Pancreas (tissue), 10 donors: Measurements from ENCODE around the gene PC. TPM values are rescaled to one million over a fixed set of nuclear protein-coding genes. Genes with fewer than 3 reads are reported as not detected.

Experiments used
- ATAC-seq, 4 donors: fragments of 200-7000 bp; cut with Tn5 transposase; one replicate each; pipeline versions ENCODE4 v1.8.0 to v1.9.1; 2020; ENCODE audit warnings: mild to moderate bottlenecking in 4 of 4, moderate library complexity in 4 of 4
- DNase-seq, 6 donors: peaks; one replicate each; pipeline ENCODE4 v3.0.0-alpha.2; 2020
- FAIRE-seq: peaks from 2 replicates; lab custom pipeline; 2012; peaks lifted over from hg19 to GRCh38; lab: Jason Lieb, UNC
- H3K27ac ChIP-seq, 4 donors: fragments of 200-600 bp; sonication (generic); 1 replicate in 3 of 4; 2 replicates in 1 of 4; pipeline versions ENCODE4 v1.5.0 to v1.8.0; 2020
- H3K27me3 ChIP-seq, 4 donors: fragments of 200-600 bp; one replicate each; pipeline ENCODE4 v1.8.0; 2021
- H3K36me3 ChIP-seq, 3 donors: fragments of 200-600 bp; sonication (generic) in 1 of 3; one replicate each; pipeline versions ENCODE4 v1.5.0 to v1.8.0; 2020 to 2021
- H3K4me1 ChIP-seq, 3 donors: fragments of 200-600 bp; one replicate each; pipeline ENCODE4 v1.8.0; 2021
- H3K4me3 ChIP-seq, 4 donors: fragments of 200-600 bp; sonication (generic) in 2 of 4; one replicate each; pipeline versions ENCODE4 v1.5.0 to v1.8.0; 2020 to 2021
- H3K9me3 ChIP-seq, 4 donors: fragments of 200-600 bp; one replicate each; pipeline ENCODE4 v1.8.0; 2021
- WGBS, 2 donors: extraction: QIAGEN DNeasy Blood & Tissue Kit; methylation state at CpG; one replicate each; pipeline ENCODE4 v1.1.7; 2013; 5-methylcytosine and 5-hydroxymethylcytosine counted together
- intact Hi-C, 3 donors: fragments of 100-400 bp; cut with DNase I; formaldehyde crosslinking; loops; one replicate each; pipeline versions ENCODE4 v1.11.1 to v1.14.2; 2022
- polyA plus RNA-seq, 2 donors: library from polyadenylated mRNA; stranded (reverse); fragments of 200-250 nt; gene quantifications; one replicate each; pipeline ENCODE4 v1.2.3, GENCODE V29; 2013
- total RNA-seq, 6 donors: library from RNA; stranded (reverse); fragmentation: NEBNext Ultra II Directional in 4 of 6; extraction: Animal tissue kit (Norgen Biotek cat#: 25700) in 4 of 6; gene quantifications; one replicate each; pipeline versions ENCODE4 v1.2.1 to v1.2.4, GENCODE V29; 2021 to 2023
- TF ChIP-seq, protein P1 (sequence below), 4 donors: fragments of 200-600 bp; sonication (generic) in 3 of 4; IDR thresholded peaks; one replicate each; pipeline versions ENCODE4 v1.5.0 to v1.8.0; 2021; ENCODE audit warnings: antibody characterized with exemption in 4 of 4
- donor health status: healthy with polysubstance abuse.
- donor health status: DM: no; HTN: no; CAD: no; lungs with moderate emphysema.
- donor health status: DM: no; HTN: no; CAD: no.
- donor health status: control.
- donor health status: control.
- donor health status: Bipolar disorder and iron deficiency.
- donor health status: DM: yes; HTN: yes; CAD: no.
- donor health status: DM: no; HTN: no; CAD: no.
- donor health status: DM: no; HTN: no; CAD: no.
- donor health status: DM: yes; HTN: yes; CAD: no.

Gene PC
- total and polyA plus RNA-seq, 8 donors, result 4.1 to 16.0 (median 10.4) TPM

DNA sequence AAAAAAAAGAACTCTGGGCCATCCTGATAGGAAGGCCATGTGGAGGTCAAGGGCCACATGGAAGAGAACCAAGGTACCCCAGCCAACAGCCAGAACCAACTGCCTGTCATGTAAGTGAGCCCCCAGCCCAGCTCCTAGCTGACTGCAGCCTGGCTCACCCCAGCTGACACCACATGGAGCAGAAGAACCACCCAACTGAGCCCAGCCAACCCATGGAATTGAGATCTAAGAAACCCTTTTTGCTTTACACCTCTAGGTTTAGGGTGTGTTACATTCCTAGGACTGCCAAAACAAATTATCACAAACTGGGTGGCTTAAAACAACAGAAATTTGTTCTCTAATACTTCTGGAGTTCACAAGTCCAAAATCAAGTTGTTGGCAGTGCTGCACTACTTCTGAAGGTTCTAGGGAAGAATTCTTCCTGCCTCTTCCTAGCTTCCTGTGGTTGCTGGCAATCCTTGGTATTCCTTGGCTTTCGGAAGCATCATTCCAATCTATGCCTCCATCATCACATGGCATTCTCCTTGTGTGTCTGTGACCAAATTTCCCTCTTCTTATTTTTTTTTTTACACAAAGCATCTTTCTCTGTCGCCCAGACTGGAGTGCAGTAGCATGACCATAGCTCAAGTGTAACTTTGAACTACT is 21.3 kb upstream of the PC start:
- intact Hi-C loops, result no loop called here
- no peak for DNase-seq
- TF ChIP-seq, protein P1, sequence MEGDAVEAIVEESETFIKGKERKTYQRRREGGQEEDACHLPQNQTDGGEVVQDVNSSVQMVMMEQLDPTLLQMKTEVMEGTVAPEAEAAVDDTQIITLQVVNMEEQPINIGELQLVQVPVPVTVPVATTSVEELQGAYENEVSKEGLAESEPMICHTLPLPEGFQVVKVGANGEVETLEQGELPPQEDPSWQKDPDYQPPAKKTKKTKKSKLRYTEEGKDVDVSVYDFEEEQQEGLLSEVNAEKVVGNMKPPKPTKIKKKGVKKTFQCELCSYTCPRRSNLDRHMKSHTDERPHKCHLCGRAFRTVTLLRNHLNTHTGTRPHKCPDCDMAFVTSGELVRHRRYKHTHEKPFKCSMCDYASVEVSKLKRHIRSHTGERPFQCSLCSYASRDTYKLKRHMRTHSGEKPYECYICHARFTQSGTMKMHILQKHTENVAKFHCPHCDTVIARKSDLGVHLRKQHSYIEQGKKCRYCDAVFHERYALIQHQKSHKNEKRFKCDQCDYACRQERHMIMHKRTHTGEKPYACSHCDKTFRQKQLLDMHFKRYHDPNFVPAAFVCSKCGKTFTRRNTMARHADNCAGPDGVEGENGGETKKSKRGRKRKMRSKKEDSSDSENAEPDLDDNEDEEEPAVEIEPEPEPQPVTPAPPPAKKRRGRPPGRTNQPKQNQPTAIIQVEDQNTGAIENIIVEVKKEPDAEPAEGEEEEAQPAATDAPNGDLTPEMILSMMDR (IDR thresholded peaks at IDR 0.05), result no peak
- FAIRE-seq, result no peak
- 95 to 98% methylated on average over 2 of the region's 2 CpGs for WGBS, 2 donors
- H3K9me3 ChIP-seq, result no peaks in the 10 kb centered on the region
- H3K27ac ChIP-seq, result no peak overlapping the region
- H3K4me1 ChIP-seq, result no peaks in the 10 kb centered on the region
- no peaks in the 10 kb centered on the region for H3K36me3 ChIP-seq
- ATAC-seq, result no peak
- no peak overlapping the region for H3K4me3 ChIP-seq
- H3K27me3 ChIP-seq, result no peaks in the 10 kb centered on the region

DNA sequence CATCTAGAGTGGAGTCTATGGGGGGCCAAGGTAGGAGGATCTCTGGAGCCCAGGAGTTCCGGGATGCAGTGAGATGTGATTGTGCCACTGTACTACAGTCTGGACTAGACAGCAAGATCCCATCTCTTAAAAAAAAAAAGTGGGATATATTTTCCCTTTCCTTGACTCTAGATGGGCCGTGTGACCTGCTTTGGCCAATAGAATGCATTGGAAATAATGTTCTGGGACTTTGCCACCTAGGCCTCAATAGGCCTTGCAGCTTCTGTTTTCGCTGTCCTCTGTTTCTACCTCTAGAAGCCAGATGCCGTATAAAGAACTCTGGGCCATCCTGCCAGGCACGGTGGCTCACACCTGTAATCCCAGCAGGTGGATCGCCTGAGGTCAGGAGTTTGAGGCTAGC is 20.5 kb upstream of the PC start:
- H3K27me3 ChIP-seq, result no peaks in the 10 kb centered on the region
- H3K36me3 ChIP-seq, result no peaks in the 10 kb centered on the region
- H3K9me3 ChIP-seq, result no peaks in the 10 kb centered on the region
- no peak for DNase-seq
- no peak for FAIRE-seq
- intact Hi-C loops, result no loop called here
- H3K4me1 ChIP-seq, result no peaks in the 10 kb centered on the region
- ATAC-seq, result no peak
- H3K27ac ChIP-seq, result no peak overlapping the region
- TF ChIP-seq, protein P1 (IDR thresholded peaks at IDR 0.05), result no peak
- H3K4me3 ChIP-seq, result no peak overlapping the region
- WGBS, 2 donors, result 96% methylated on average over 6 of the region's 6 CpGs

DNA sequence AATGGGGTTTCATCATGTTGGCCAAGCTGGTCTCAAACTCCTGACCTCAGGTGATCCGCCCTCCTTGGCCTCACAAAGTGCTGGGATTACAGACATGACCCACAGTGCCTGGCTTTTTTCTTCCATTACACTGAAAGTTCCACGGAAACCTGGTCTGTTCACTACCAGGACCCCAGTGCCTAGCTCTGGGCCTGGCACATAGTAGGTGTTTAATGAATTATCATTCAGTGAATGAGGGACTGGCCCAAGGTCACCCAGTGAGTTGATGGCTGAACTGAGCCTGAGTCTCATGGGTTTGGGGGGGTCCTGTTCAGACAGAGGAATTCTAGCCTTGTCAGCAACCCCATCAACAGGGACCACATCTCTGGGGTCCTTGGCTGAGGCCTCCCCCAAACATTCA is 20.0 kb upstream of the PC start:
- no peak for FAIRE-seq
- TF ChIP-seq, protein P1 (IDR thresholded peaks at IDR 0.05), result no peak
- no peak for ATAC-seq

DNA sequence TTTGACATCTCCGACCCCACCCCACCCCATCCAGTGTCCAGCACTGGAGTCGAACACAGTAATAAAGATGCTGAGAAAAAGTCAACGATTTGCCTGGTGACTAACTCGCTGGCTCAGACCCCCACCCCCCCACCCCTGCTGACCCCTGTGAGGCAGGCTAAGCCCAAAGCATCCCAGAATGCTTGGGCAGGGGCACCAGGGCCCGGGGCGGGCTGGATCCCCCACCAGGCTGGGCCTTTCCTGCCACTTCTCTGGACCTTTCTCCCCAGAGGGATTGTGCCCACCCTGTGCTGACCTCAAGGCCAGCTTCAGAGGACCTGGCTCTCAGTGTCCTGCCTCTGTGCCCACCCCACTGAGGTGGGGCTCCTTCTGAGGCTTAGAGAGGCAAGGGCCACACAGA is 18.7 kb upstream of the PC start:
- intact Hi-C loops, result no loop called here
- no peak for DNase-seq

More for the DNA sequence above, 20.0 kb upstream of the PC start:
- DNase-seq, result no peak
- Histone ChIP-seq H3K27me3 (no peaks in the 10 kb centered on the region), H3K9me3 (no peaks in the 10 kb centered on the region), H3K27ac (no peak overlapping the region), H3K4me3 (no peak overlapping the region), H3K36me3 (no peaks in the 10 kb centered on the region), H3K4me1 (no peaks in the 10 kb centered on the region)
- WGBS, 2 donors, result 92 to 98% methylated on average over 2 of the region's 2 CpGs
- intact Hi-C loops, result no loop called here

DNA sequence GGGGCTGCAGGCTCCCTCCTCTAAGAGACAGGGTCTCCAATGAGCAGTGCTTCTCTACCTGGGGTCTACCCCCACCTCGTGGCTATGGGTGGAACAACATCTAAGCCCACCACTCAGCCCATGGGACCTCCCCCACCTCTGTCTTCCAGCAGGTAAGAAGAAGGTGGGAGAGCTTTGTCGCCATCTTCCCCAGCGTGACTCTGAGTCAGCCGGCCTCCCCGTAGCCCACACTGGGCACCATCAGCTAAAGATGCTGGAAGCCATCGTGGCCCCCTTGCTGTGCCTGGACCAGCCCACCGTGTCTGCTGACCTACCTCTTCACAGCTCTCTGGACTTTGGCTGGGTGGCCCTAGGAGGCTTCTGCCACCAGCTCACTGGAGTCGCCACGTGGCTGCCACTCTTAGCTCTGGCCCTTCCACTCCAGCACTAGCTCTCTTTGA is 17.9 kb upstream of the PC start:
- DNase-seq (no peak), ATAC-seq (peak in 1 of 4 donors; percentile 45), FAIRE-seq (no peak)
- intact Hi-C loops, result no loop called here
- H3K4me1 ChIP-seq, result no peaks in the 10 kb centered on the region
- no peaks in the 10 kb centered on the region for H3K36me3 ChIP-seq
- TF ChIP-seq, protein P1 (IDR thresholded peaks at IDR 0.05), result no peak
- H3K27ac ChIP-seq, result no peak overlapping the region
- H3K9me3 ChIP-seq, result no peaks in the 10 kb centered on the region
- no peak overlapping the region for H3K4me3 ChIP-seq
- no peaks in the 10 kb centered on the region for H3K27me3 ChIP-seq
- 59 to 63% methylated on average over 9 of the region's 9 CpGs for WGBS, 2 donors

More for the DNA sequence above, 18.7 kb upstream of the PC start:
- Histone ChIP-seq H3K4me3 (no peak overlapping the region), H3K27ac (no peak overlapping the region), H3K9me3 (no peaks in the 10 kb centered on the region), H3K27me3 (no peaks in the 10 kb centered on the region), H3K4me1 (no peaks in the 10 kb centered on the region), H3K36me3 (no peaks in the 10 kb centered on the region)
- no peak for FAIRE-seq
- TF ChIP-seq, protein P1 (IDR thresholded peaks at IDR 0.05), result no peak
- 75 to 91% methylated on average over 4 to 6 of the region's 6 CpGs for WGBS, 2 donors
- ATAC-seq, result no peak
